GM23338 (cell line): ENCODE data around the gene NOSTRIN. TPM values are rescaled to one million over a fixed set of nuclear protein-coding genes. Genes with fewer than 3 reads are reported as not detected.

Experiments
- ATAC-seq: fragments of 200-7000 bp; cut with Tn5 transposase; 3 replicates; pipeline ENCODE4 v1.9.1; 2020
- DNase-seq: peaks from one replicate; pipeline ENCODE4 v3.0.0-alpha.2; 2015; ENCODE audit warnings: low spot score
- H2AFZ ChIP-seq: fragments of 200-600 bp; sonication (generic); 2 replicates; pipeline ENCODE4 v1.8.0; 2016; ENCODE audit warnings: antibody characterized with exemption, mild to moderate bottlenecking, moderate library complexity
- H3F3A ChIP-seq: fragments of 200-600 bp; sonication (generic); replicated peaks from 2 replicates; pipeline ENCODE4 v1.8.0; 2017; ENCODE audit warnings: antibody characterized with exemption, mixed run types, low read depth
- H3K27ac ChIP-seq: fragments of 200-600 bp; sonication (generic); 2 replicates; pipeline ENCODE4 v1.6.1; 2016; ENCODE audit warnings: low read depth
- H3K27me3 ChIP-seq: fragments of 200-600 bp; sonication (generic); 2 replicates; pipeline ENCODE4 v1.8.0; 2016; ENCODE audit warnings: mild to moderate bottlenecking, mixed run types, moderate library complexity; ENCODE audit not compliant: insufficient read depth
- H3K36me3 ChIP-seq: fragments of 200-600 bp; sonication (generic); 2 replicates; pipeline ENCODE4 v1.8.0; 2016; ENCODE audit warnings: mild to moderate bottlenecking; ENCODE audit not compliant: insufficient read depth
- H3K4me1 ChIP-seq: fragments of 200-600 bp; sonication (generic); 2 replicates; pipeline ENCODE4 v1.8.0; 2016; ENCODE audit warnings: mild to moderate bottlenecking, moderate library complexity; ENCODE audit not compliant: insufficient read depth
- H3K4me2 ChIP-seq: fragments of 200-600 bp; sonication (generic); 2 replicates; pipeline ENCODE4 v1.7.1; 2017; ENCODE audit warnings: mixed run types
- H3K4me3 ChIP-seq: fragments of 200-600 bp; sonication (generic); 2 replicates; pipeline ENCODE4 v1.6.1; 2016; ENCODE audit warnings: mixed run types
- H3K79me2 ChIP-seq: fragments of 200-600 bp; sonication (generic); replicated peaks from 2 replicates; pipeline ENCODE4 v1.8.0; 2017; ENCODE audit warnings: mild to moderate bottlenecking; ENCODE audit not compliant: insufficient read depth
- H3K9me2 ChIP-seq: fragments of 200-600 bp; sonication (generic); 2 replicates; pipeline ENCODE4 v1.8.0; 2017; ENCODE audit not compliant: insufficient read depth
- H4K20me1 ChIP-seq: fragments of 200-600 bp; sonication (generic); replicated peaks from 2 replicates; pipeline ENCODE4 v1.8.0; 2017; ENCODE audit warnings: mild to moderate bottlenecking; ENCODE audit not compliant: insufficient read depth
- H3K27ac Mint-ChIP-seq: 2 replicates; pipeline ENCODE4 v1.8.0; 2020; ENCODE audit warnings: inconsistent platforms, mild to moderate bottlenecking, moderate library complexity, mixed read lengths
- H3K27me3 Mint-ChIP-seq: 3 replicates; pipeline ENCODE4 v1.8.0; 2022; ENCODE audit warnings: low read depth, mild to moderate bottlenecking, moderate library complexity, mixed read lengths, inconsistent platforms; ENCODE audit not compliant: insufficient read depth, poor library complexity
- H3K36me3 Mint-ChIP-seq: 3 replicates; pipeline ENCODE4 v1.8.0; 2021; ENCODE audit warnings: low read depth, mild to moderate bottlenecking, inconsistent platforms, moderate library complexity, mixed read lengths
- H3K4me1 Mint-ChIP-seq: 3 replicates; pipeline ENCODE4 v1.8.0; 2020; ENCODE audit warnings: mild to moderate bottlenecking, inconsistent platforms, mixed read lengths
- H3K4me3 Mint-ChIP-seq: 3 replicates; pipeline ENCODE4 v1.8.0; 2021; ENCODE audit warnings: moderate library complexity, mild to moderate bottlenecking, inconsistent platforms, mixed read lengths
- H3K9me3 Mint-ChIP-seq: 3 replicates; pipeline ENCODE4 v1.8.0; 2020; ENCODE audit warnings: moderate library complexity, mild to moderate bottlenecking, inconsistent platforms, mixed read lengths
- CREB1 ChIP-seq: fragments of 250-450 bp; sonication (Bioruptor Pico); IDR thresholded peaks from 2 replicates; pipeline ENCODE4 v1.5.0; 2020; ENCODE audit warnings: low read depth, mild to moderate bottlenecking, moderate library complexity
- CTCF ChIP-seq, 2 experiments: fragments of 200-600 bp in 1 of 2; sonication (generic) in 1 of 2; conservative IDR thresholded peaks; 2 replicates each; pipeline versions ENCODE4 v1.5.1 to v1.6.1; 2016 to 2017; ENCODE audit warnings: antibody characterized with exemption in 2 of 2, low read depth in 2 of 2, mild to moderate bottlenecking in 2 of 2, moderate library complexity in 1 of 2
- EZH2 ChIP-seq: fragments of 200-600 bp; sonication (generic); IDR thresholded peaks from one replicate; pipeline ENCODE4 v1.8.0; 2017; ENCODE audit warnings: antibody characterized with exemption, mild to moderate bottlenecking, low read depth; ENCODE audit not compliant: unreplicated experiment
- EZH2phosphoT487 ChIP-seq: fragments of 200-600 bp; sonication (generic); IDR thresholded peaks from one replicate; pipeline ENCODE4 v1.8.1; 2018; ENCODE audit warnings: antibody characterized with exemption; ENCODE audit not compliant: unreplicated experiment
- JUNB ChIP-seq: IDR thresholded peaks from one replicate; pipeline ENCODE4 v1.6.1; 2016; ENCODE audit warnings: antibody characterized with exemption; ENCODE audit not compliant: unreplicated experiment
- NANOG ChIP-seq: IDR thresholded peaks from 2 replicates; pipeline ENCODE4 v1.6.1; 2016; ENCODE audit warnings: antibody characterized with exemption, borderline replicate concordance
- POLR2AphosphoS5 ChIP-seq: IDR thresholded peaks from 2 replicates; pipeline ENCODE4 v1.6.1; 2016; ENCODE audit warnings: antibody characterized with exemption, low read depth
- STAT1 ChIP-seq: IDR thresholded peaks from one replicate; pipeline ENCODE4 v1.6.1; 2016; ENCODE audit warnings: antibody characterized with exemption; ENCODE audit not compliant: unreplicated experiment
- ZNF114 ChIP-seq: fragments of 250-450 bp; sonication (Bioruptor Pico); IDR thresholded peaks from 2 replicates; pipeline ENCODE4 v1.5.0; 2020; ENCODE audit warnings: mild to moderate bottlenecking, moderate library complexity
- ZNF331 ChIP-seq: fragments of 250-450 bp; sonication (Bioruptor Pico); IDR thresholded peaks from 2 replicates; pipeline ENCODE4 v1.5.0; 2020; ENCODE audit warnings: low read depth, mild to moderate bottlenecking, moderate library complexity
- polyA plus RNA-seq: library from polyadenylated mRNA; unstranded; fragments of >200 nt; fragmentation: Nextera tagmentation; extraction: Ambion mirVana; gene quantifications from 2 replicates; pipeline ENCODE4 v1.2.1, GENCODE V29; 2016
- total RNA-seq: library from RNA; depleted of rRNA; stranded (reverse); fragments of >200 nt; shearing (Covaris generic); gene quantifications from 2 replicates; pipeline ENCODE4 v1.2.3, GENCODE V29; 2014
- TF ChIP-seq, protein P1 (sequence below): IDR thresholded peaks from 2 replicates; pipeline ENCODE4 v1.6.1; 2016; ENCODE audit warnings: antibody characterized with exemption

The NOSTRIN gene
- total and polyA plus RNA-seq, 2 experiments from 2014 or later: 1.8 TPM; not detected in 1

- DNase-seq (no peak), ATAC-seq (no peak)
- Histone ChIP-seq H3K27ac (no peak overlapping the region), H3K36me3 (no peaks in the 10 kb centered on the region), H3K4me3 (no peak overlapping the region), H3K4me2 (no peak overlapping the region), H3K4me1 (peaks cover 39% of the 10 kb centered on the region), H3K9me2 (peaks cover 12% of the 10 kb centered on the region; the same call in 1 of the 2 replicates), H3F3A (no peaks in the 10 kb centered on the region), H3K27me3 (no peaks in the 10 kb centered on the region), H4K20me1 (no peaks in the 10 kb centered on the region), H2AFZ (peak overlapping the region; percentile 43; the same call in 1 of the 2 replicates), H3K79me2 (no peaks in the 10 kb centered on the region)
- Mint-ChIP-seq H3K4me1 (peaks cover 44% of the 10 kb centered on the region), H3K9me3 (no peaks in the 10 kb centered on the region), H3K36me3 (no peaks in the 10 kb centered on the region), H3K27me3 (peaks cover 2% of the 10 kb centered on the region), H3K4me3 (no peak overlapping the region), H3K27ac (no peak overlapping the region)
- TF ChIP-seq EZH2: no peak
- no peak for TF ChIP-seq POLR2AphosphoS5
- TF ChIP-seq, protein P1, sequence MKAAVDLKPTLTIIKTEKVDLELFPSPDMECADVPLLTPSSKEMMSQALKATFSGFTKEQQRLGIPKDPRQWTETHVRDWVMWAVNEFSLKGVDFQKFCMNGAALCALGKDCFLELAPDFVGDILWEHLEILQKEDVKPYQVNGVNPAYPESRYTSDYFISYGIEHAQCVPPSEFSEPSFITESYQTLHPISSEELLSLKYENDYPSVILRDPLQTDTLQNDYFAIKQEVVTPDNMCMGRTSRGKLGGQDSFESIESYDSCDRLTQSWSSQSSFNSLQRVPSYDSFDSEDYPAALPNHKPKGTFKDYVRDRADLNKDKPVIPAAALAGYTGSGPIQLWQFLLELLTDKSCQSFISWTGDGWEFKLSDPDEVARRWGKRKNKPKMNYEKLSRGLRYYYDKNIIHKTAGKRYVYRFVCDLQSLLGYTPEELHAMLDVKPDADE: no peak
- TF ChIP-seq CTCF (conservative IDR thresholded peaks at IDR 0.05; ENCODE audit: low read depth in 2 of 2): no peak
- no peak for TF ChIP-seq ZNF331 (CRISPR knock-in tag)
These were observed 655 bp downstream of the NOSTRIN start for GRCh38 chr2:168802859-168803725.

- Mint-ChIP-seq H3K9me3 (no peaks in the 10 kb centered on the region), H3K27ac (no peak overlapping the region), H3K27me3 (no peaks in the 10 kb centered on the region), H3K4me1 (peaks cover 33% of the 10 kb centered on the region), H3K4me3 (no peak overlapping the region), H3K36me3 (no peaks in the 10 kb centered on the region)
- H3F3A ChIP-seq: no peaks in the 10 kb centered on the region
- no peaks in the 10 kb centered on the region for H3K36me3 ChIP-seq
- no peaks in the 10 kb centered on the region for H4K20me1 ChIP-seq
- H3K27me3 ChIP-seq: no peaks in the 10 kb centered on the region
- peaks cover 11% of the 10 kb centered on the region; the same call in 1 of the 2 replicates for H3K9me2 ChIP-seq
- ATAC-seq (no peak), DNase-seq (no peak)
- H3K4me3 ChIP-seq: no peak overlapping the region
- no peak overlapping the region for H3K4me2 ChIP-seq
- H3K79me2 ChIP-seq: no peaks in the 10 kb centered on the region
- H2AFZ ChIP-seq: 0 out of 2 replicates have a peak overlapping the region, but pooled peaks have one; percentile 45
- H3K4me1 ChIP-seq: peaks cover 32% of the 10 kb centered on the region
- no peak overlapping the region for H3K27ac ChIP-seq
- TF ChIP-seq NANOG: no peak
- TF ChIP-seq, protein P1: no peak
- TF ChIP-seq ZNF331 (CRISPR knock-in tag): no peak
- TF ChIP-seq ZNF114 (CRISPR knock-in tag): no peak
- no peak for TF ChIP-seq CTCF (conservative IDR thresholded peaks at IDR 0.05; ENCODE audit: low read depth in 2 of 2)
- no peak for TF ChIP-seq EZH2phosphoT487
- TF ChIP-seq JUNB: no peak
- no peak for TF ChIP-seq POLR2AphosphoS5
- no peak for TF ChIP-seq STAT1
- TF ChIP-seq CREB1 (CRISPR knock-in tag): no peak
These were observed 1.8 kb downstream of the NOSTRIN start for GRCh38 chr2:168804214-168804613.
